ENCODE data around the gene PHPT1. TPM values are rescaled to one million over a fixed set of nuclear protein-coding genes. Genes with fewer than 3 reads are reported as not detected.
A peak's percentile ranks its signal among the peaks of the same experiment; 100 is the strongest.

PHPT1 gene
- total and polyA plus RNA-seq, 2 of the 13 experiments (the other 11 are each of a cell fraction or from before 2014, with no cell fraction given) = 189 to 192 TPM

- H3K27ac ChIP-seq (ENCODE audit: extremely low read length, insufficient read depth, low read length) = no peak overlapping the region
- no TSS peak for BruUV-seq (replicated peaks)
- no peak overlapping the region for H2AFZ ChIP-seq (ENCODE audit: low read length)
- ChIA-PET POLR2A (interaction anchor here (1.1 kb wide), 1 partner anchor 22 kb away, joined by 3 read pairs; no protein-coding TSS in a partner anchor), CTCF (ENCODE audit: low intra/inter-chr PET ratio, low total read pairs) (no interaction called here)
- ATAC-seq (no peak), FAIRE-seq (no peak), DNase-seq (ENCODE audit: low spot score) (no peak)
- H3K4me3 ChIP-seq (replicated peaks in 1 of 3; ENCODE audit: insufficient read depth in 1 of 3, low read depth in 2 of 3, low read length in 3 of 3) = no peak overlapping the region
- intact Hi-C loops (cut with micrococcal nuclease; ENCODE audit: unreplicated experiment) = no loop called here
- TF ChIP-seq POLR2G (IDR thresholded peaks at IDR 0.05; ENCODE audit: low read depth, low read length) = peak; percentile 24; the same call in 1 of the 2 replicates
- TF ChIP-seq RBFOX2 (IDR thresholded peaks at IDR 0.05; ENCODE audit: low read depth, low read length) = peak; percentile 33; the same call in 1 of the 2 replicates
- peak; percentile 56 for TF ChIP-seq AGO2 (optimal IDR thresholded peaks at IDR 0.05; ENCODE audit: low read depth, low read length)
- no peak for TF ChIP-seq ETS1 (CRISPR knock-in tag; IDR thresholded peaks at IDR 0.05)
- TF ChIP-seq HNRNPL (IDR thresholded peaks at IDR 0.05; ENCODE audit: low read depth, low read length) = 0 out of 2 replicates have a peak, but pooled peaks have one; percentile 9
- TF ChIP-seq SKIL (CRISPR knock-in tag; IDR thresholded peaks at IDR 0.05; ENCODE audit: borderline replicate concordance) = no peak
- no peak overlapping the region for H3K4me2 ChIP-seq (ENCODE audit: low read depth, low read length)
- H3K36me3 ChIP-seq (replicated peaks in 1 of 2; ENCODE audit: control insufficient read depth in 1 of 2, insufficient read depth in 2 of 2, low read length in 2 of 2) = peaks cover 11 to 20% of the 10 kb centered on the region in 2 experiments
- in situ Hi-C loops (cut with HindIII; ENCODE audit: extremely low pct_ligation_motif_present, low pct_unique_long_range_greater_than_20kb) = no loop called here
- H3K9ac ChIP-seq (ENCODE audit: insufficient read depth, low read depth, low read length) = no peak overlapping the region
- H3K4me1 ChIP-seq (ENCODE audit: insufficient read depth, low read length) = peaks cover 35% of the 10 kb centered on the region
- H3K79me2 ChIP-seq (ENCODE audit: insufficient read depth, low read length) = peaks cover 15% of the 10 kb centered on the region
- H3K9me3 ChIP-seq (ENCODE audit: low read length) = no peaks in the 10 kb centered on the region
- no peaks in the 10 kb centered on the region; a peak in 1 of 5 replicates for H3K27me3 ChIP-seq (ENCODE audit: control insufficient read depth in 1 of 2, insufficient read depth in 2 of 2, low read length in 2 of 2)
- 91% methylated on average over 9 of the region's 29 CpGs for WGBS (ENCODE audit: low lambda C conversion rate)
- peaks cover 9% of the 10 kb centered on the region; the same call in 1 of the 2 replicates for H4K20me1 ChIP-seq (ENCODE audit: insufficient read depth, low read length)
Measured at GRCh38 chr9:136852664-136853595, 3.7 kb downstream of the PHPT1 start.

Measured in HepG2 (cell line).